Measurements from ENCODE around the gene THPO. TPM values are rescaled to one million over a fixed set of nuclear protein-coding genes. Genes with fewer than 3 reads are reported as not detected.
"Not testable (repeated sequence)": the region's sequence is repeated elsewhere in the genome, so short reads cannot be mapped to it uniquely, and the experiment has no call there.

Gene THPO
- total and polyA plus RNA-seq, 8 donors = 0.38 to 1.8 (median 0.93) TPM; not detected in 5

GRCh38 chr3:184344579-184345316 is 33.3 kb downstream of the THPO start:
- peaks cover 31 to 51% (median 43%) of the 10 kb centered on the region in 4 donors for H3K36me3 ChIP-seq
- H3K27ac ChIP-seq = peak overlapping the region in 2 of 5 donors; percentile 46
- TF ChIP-seq POLR2A (IDR thresholded peaks at IDR 0.05) (no peak), POLR2AphosphoS5 (IDR thresholded peaks at IDR 0.05) (no peak), EP300 (IDR thresholded peaks at IDR 0.05) (no peak), CTCF (IDR thresholded peaks at IDR 0.05) (no peak)
- H3K4me1 ChIP-seq = peaks cover 0 to 39% (median 21%) of the 10 kb centered on the region in 4 donors
- H3K27me3 ChIP-seq = no peaks in the 10 kb centered on the region
- no peaks in the 10 kb centered on the region for H3K9me3 ChIP-seq
- intact Hi-C loops (cut with DNase I; ENCODE audit: low total_unique reads) = no loop called here
- 81 to 92% (median 90%) methylated on average over 12 to 24 of the region's 24 CpGs for WGBS, 5 donors
- H3K4me3 ChIP-seq = no peak overlapping the region
- no peak for DNase-seq

- Histone ChIP-seq H3K27ac (no peak overlapping the region), H3K9me3 (no peaks in the 10 kb centered on the region), H3K36me3 (peaks cover 31 to 51% (median 43%) of the 10 kb centered on the region in 4 donors), H3K4me1 (peaks cover 11 to 53% (median 31%) of the 10 kb centered on the region in 4 donors), H3K27me3 (no peaks in the 10 kb centered on the region), H3K4me3 (no peak overlapping the region)
- intact Hi-C loops (cut with DNase I; ENCODE audit: low total_unique reads) = no loop called here
- DNase-seq = no peak
- 79 to 86% (median 85%) methylated on average over 4 to 5 of the region's 5 CpGs for WGBS, 5 donors
- TF ChIP-seq POLR2A (IDR thresholded peaks at IDR 0.05) (no peak), EP300 (IDR thresholded peaks at IDR 0.05) (no peak), CTCF (IDR thresholded peaks at IDR 0.05) (no peak), POLR2AphosphoS5 (IDR thresholded peaks at IDR 0.05) (no peak)
Observed at GRCh38 chr3:184343200-184343876, 34.7 kb downstream of the THPO start.

GRCh38 chr3:184341925-184342324 is 36.1 kb downstream of the THPO start:
- Histone ChIP-seq H3K9me3 (no peaks in the 10 kb centered on the region), H3K27me3 (no peaks in the 10 kb centered on the region), H3K27ac (peak overlapping the region in 4 of 5 donors; percentile 13 to 48 (median 24)), H3K4me3 (no peak overlapping the region), H3K4me1 (peaks cover 25 to 64% (median 40%) of the 10 kb centered on the region in 4 donors), H3K36me3 (peaks cover 31 to 51% (median 43%) of the 10 kb centered on the region in 4 donors)
- DNase-seq = peak in 1 of 2 donors; percentile 91
- TF ChIP-seq POLR2A (IDR thresholded peaks at IDR 0.05) (no peak), POLR2AphosphoS5 (IDR thresholded peaks at IDR 0.05) (peak in 1 of 3 donors; percentile 83)
- 52 to 83% (median 60%) methylated on average over 7 of the region's 7 CpGs for WGBS, 5 donors
- intact Hi-C loops (cut with DNase I; ENCODE audit: low total_unique reads) = no loop called here

- DNase-seq; H3K27me3 ChIP-seq; H3K4me3 ChIP-seq; H3K9me3 ChIP-seq; intact Hi-C loops (cut with DNase I; ENCODE audit: low total_unique reads): not testable (repeated sequence)
- Histone ChIP-seq H3K4me1 (peaks cover 34 to 70% (median 53%) of the 10 kb centered on the region in 4 donors), H3K27ac (peak overlapping the region in 3 of 5 donors; percentile 96 to 99 (median 99)), H3K36me3 (peaks cover 34 to 44% (median 40%) of the 10 kb centered on the region in 4 donors)
- 84 to 89% (median 85%) methylated on average over 19 of the region's 19 CpGs for WGBS, 5 donors
Observed at GRCh38 chr3:184339451-184340135, 38.4 kb downstream of the THPO start.

- Histone ChIP-seq H3K27me3 (no peaks in the 10 kb centered on the region), H3K9me3 (no peaks in the 10 kb centered on the region), H3K36me3 (peaks cover 37 to 44% (median 40%) of the 10 kb centered on the region in 4 donors), H3K4me3 (peak overlapping the region; percentile 27 to 69 (median 30)), H3K27ac (peak overlapping the region; percentile 6 to 99 (median 98)), H3K4me1 (peaks cover 34 to 76% (median 53%) of the 10 kb centered on the region in 4 donors)
- intact Hi-C loops (cut with DNase I; ENCODE audit: low total_unique reads) = no loop called here
- 49 to 65% (median 56%) methylated on average over 8 of the region's 8 CpGs for WGBS, 5 donors
- no peak for DNase-seq
- no peak for TF ChIP-seq POLR2A (IDR thresholded peaks at IDR 0.05)
- TF ChIP-seq CTCF (IDR thresholded peaks at IDR 0.05) = no peak
- TF ChIP-seq EP300 (IDR thresholded peaks at IDR 0.05) = no peak
- no peak for TF ChIP-seq POLR2AphosphoS5 (IDR thresholded peaks at IDR 0.05)
Observed at GRCh38 chr3:184339001-184339400, 39.0 kb downstream of the THPO start.

Data from stomach (tissue), 9 donors.